ENCODE measurements around the gene CCDC34.

- TF ChIP-seq CTCF (IDR thresholded peaks at IDR 0.05 in 4 of 5, conservative IDR thresholded peaks at IDR 0.05 in 1 of 5) (no peak), POLR2A (IDR thresholded peaks at IDR 0.05) (no peak)
These were observed 632 bp upstream of the CCDC34 start for GRCh38 chr11:27363576-27364117.
